Hepatocyte (in vitro differentiated cells): ENCODE results near the gene WNT7B. TPM values are rescaled to one million over a fixed set of nuclear protein-coding genes. Genes with fewer than 3 reads are reported as not detected.

ENCODE experiments used
- DNase-seq: peaks from one replicate; pipeline ENCODE4 v3.0.0-alpha.2; 2016; ENCODE audit warnings: low spot score
- H2AFZ ChIP-seq: fragments of 200-600 bp; sonication (generic); 2 replicates; pipeline ENCODE4 v1.6.0; 2016; ENCODE audit warnings: antibody characterized with exemption, mild to moderate bottlenecking
- H3K27ac ChIP-seq: fragments of 200-600 bp; sonication (generic); 2 replicates; pipeline ENCODE4 v1.5.1; 2016; ENCODE audit warnings: mild to moderate bottlenecking
- H3K27me3 ChIP-seq: fragments of 200-600 bp; sonication (generic); 2 replicates; pipeline ENCODE4 v1.6.1; 2016
- H3K36me3 ChIP-seq: fragments of 200-600 bp; sonication (generic); replicated peaks from 2 replicates; pipeline ENCODE4 v1.5.1; 2016; ENCODE audit warnings: low read depth; ENCODE audit not compliant: insufficient read depth
- H3K4me1 ChIP-seq: fragments of 200-600 bp; sonication (generic); 2 replicates; pipeline ENCODE4 v1.5.1; 2016; ENCODE audit warnings: mild to moderate bottlenecking, moderate library complexity; ENCODE audit not compliant: insufficient read depth
- H3K4me2 ChIP-seq: fragments of 200-600 bp; sonication (generic); 2 replicates; pipeline ENCODE4 v1.6.0; 2016
- H3K4me3 ChIP-seq: fragments of 200-600 bp; sonication (generic); 2 replicates; pipeline ENCODE4 v1.5.1; 2016; ENCODE audit warnings: mild to moderate bottlenecking
- H3K79me2 ChIP-seq: fragments of 200-600 bp; sonication (generic); 2 replicates; pipeline ENCODE4 v1.6.0; 2017; ENCODE audit warnings: mild to moderate bottlenecking
- H3K9me2 ChIP-seq: fragments of 200-600 bp; sonication (generic); replicated peaks from 2 replicates; pipeline ENCODE4 v1.6.0; 2017; ENCODE audit warnings: mild to moderate bottlenecking; ENCODE audit not compliant: insufficient read depth
- H3K9me3 ChIP-seq: fragments of 200-600 bp; sonication (generic); 2 replicates; pipeline ENCODE4 v1.5.1; 2016; ENCODE audit warnings: low read depth, mild to moderate bottlenecking
- H4K20me1 ChIP-seq: fragments of 200-600 bp; sonication (generic); 2 replicates; pipeline ENCODE4 v1.6.0; 2016; ENCODE audit warnings: mild to moderate bottlenecking; ENCODE audit not compliant: insufficient read depth, poor library complexity, severe bottlenecking
- CTCF ChIP-seq: fragments of 200-600 bp; sonication (generic); IDR thresholded peaks from 2 replicates; pipeline ENCODE4 v1.5.1; 2016; ENCODE audit warnings: antibody characterized with exemption, mild to moderate bottlenecking; ENCODE audit not compliant: poor library complexity
- EZH2 ChIP-seq: fragments of 200-600 bp; sonication (generic); IDR thresholded peaks from 2 replicates; pipeline ENCODE4 v1.6.1; 2016; ENCODE audit warnings: antibody characterized with exemption, mild to moderate bottlenecking, borderline replicate concordance
- EZH2phosphoT487 ChIP-seq: fragments of 200-600 bp; sonication (generic); IDR thresholded peaks from one replicate; pipeline ENCODE4 v1.6.1; 2018; ENCODE audit warnings: antibody characterized with exemption, mild to moderate bottlenecking, low read depth, moderate library complexity; ENCODE audit not compliant: unreplicated experiment, severe bottlenecking
- WGBS: methylation state at CpG from one replicate; pipeline ENCODE4 v1.1.6; 2016; ENCODE audit warnings: low lambda C conversion rate; ENCODE audit errors: missing lambda C conversion rate; 5-methylcytosine and 5-hydroxymethylcytosine counted together
- polyA plus RNA-seq: library from polyadenylated mRNA; unstranded; fragments of >200 nt; fragmentation: Nextera tagmentation; extraction: Ambion mirVana; gene quantifications from 2 replicates; pipeline ENCODE4 v1.2.1, GENCODE V29; 2016
- total RNA-seq: library from RNA; depleted of rRNA; stranded (reverse); fragments of >200 nt; gene quantifications from 2 replicates; pipeline ENCODE4 v1.2.3, GENCODE V29; 2014

WNT7B gene
- total and polyA plus RNA-seq, 2 experiments from 2014 or later = 1.9 to 2.4 TPM

- no peaks in the 10 kb centered on the region for H3K9me3 ChIP-seq
- DNase-seq = no peak
- H3K79me2 ChIP-seq = no peaks in the 10 kb centered on the region
- TF ChIP-seq EZH2 (no peak), EZH2phosphoT487 (no peak), CTCF (no peak)
- H3K27me3 ChIP-seq = no peaks in the 10 kb centered on the region
- WGBS = 84% methylated on average over 11 of the region's 12 CpGs
- H3K4me2 ChIP-seq = no peak overlapping the region
- no peak overlapping the region for H2AFZ ChIP-seq
- H3K4me1 ChIP-seq = no peaks in the 10 kb centered on the region
- H4K20me1 ChIP-seq = no peaks in the 10 kb centered on the region
- H3K9me2 ChIP-seq = no peaks in the 10 kb centered on the region
- H3K4me3 ChIP-seq = no peak overlapping the region
- no peak overlapping the region for H3K27ac ChIP-seq
- no peaks in the 10 kb centered on the region for H3K36me3 ChIP-seq
Measured at GRCh38 chr22:45917146-45917545, 59.8 kb downstream of the WNT7B start.

- 74% methylated on average over 7 of the region's 7 CpGs for WGBS
- Histone ChIP-seq H4K20me1 (no peaks in the 10 kb centered on the region), H3K36me3 (no peaks in the 10 kb centered on the region), H3K4me1 (no peaks in the 10 kb centered on the region), H3K4me3 (no peak overlapping the region), H2AFZ (no peak overlapping the region), H3K79me2 (no peaks in the 10 kb centered on the region), H3K4me2 (no peak overlapping the region), H3K9me3 (no peaks in the 10 kb centered on the region), H3K27me3 (no peaks in the 10 kb centered on the region), H3K27ac (no peak overlapping the region), H3K9me2 (no peaks in the 10 kb centered on the region)
- DNase-seq = no peak
- TF ChIP-seq CTCF (no peak), EZH2 (no peak), EZH2phosphoT487 (no peak)
Measured at GRCh38 chr22:45916515-45916914, 60.4 kb downstream of the WNT7B start.

GRCh38 chr22:45915841-45916240, 61.1 kb downstream of the WNT7B start:
- Histone ChIP-seq H3K36me3 (no peaks in the 10 kb centered on the region), H3K9me2 (no peaks in the 10 kb centered on the region), H2AFZ (no peak overlapping the region), H3K27me3 (no peaks in the 10 kb centered on the region), H4K20me1 (no peaks in the 10 kb centered on the region), H3K27ac (no peak overlapping the region), H3K4me2 (no peak overlapping the region), H3K4me3 (no peak overlapping the region), H3K79me2 (no peaks in the 10 kb centered on the region), H3K9me3 (no peaks in the 10 kb centered on the region), H3K4me1 (no peaks in the 10 kb centered on the region)
- TF ChIP-seq EZH2 (no peak), CTCF (no peak), EZH2phosphoT487 (no peak)
- WGBS = 92% methylated on average over 16 of the region's 16 CpGs
- DNase-seq = no peak

- no peaks in the 10 kb centered on the region for H3K4me1 ChIP-seq
- WGBS = 83% methylated on average over 1 of the region's 2 CpGs
- no peaks in the 10 kb centered on the region for H3K9me2 ChIP-seq
- H4K20me1 ChIP-seq = no peaks in the 10 kb centered on the region
- no peak overlapping the region for H3K27ac ChIP-seq
- DNase-seq = no peak
- no peak overlapping the region for H3K4me2 ChIP-seq
- H3K36me3 ChIP-seq = no peaks in the 10 kb centered on the region
- H3K79me2 ChIP-seq = no peaks in the 10 kb centered on the region
- H3K27me3 ChIP-seq = no peaks in the 10 kb centered on the region
- H2AFZ ChIP-seq = no peak overlapping the region
- no peaks in the 10 kb centered on the region for H3K9me3 ChIP-seq
- no peak overlapping the region for H3K4me3 ChIP-seq
- TF ChIP-seq EZH2 = no peak
- no peak for TF ChIP-seq CTCF
- no peak for TF ChIP-seq EZH2phosphoT487
Measured at GRCh38 chr22:45915151-45915550, 61.8 kb downstream of the WNT7B start.
